SJCRH30 (cell line): ENCODE data around the gene LENG1. TPM values are rescaled to one million over a fixed set of nuclear protein-coding genes. Genes with fewer than 3 reads are reported as not detected.
A peak's percentile ranks its signal among the peaks of the same experiment; 100 is the strongest.

Source experiments
- DNase-seq, 2 experiments: peaks; one replicate each; pipeline ENCODE4 v3.0.0-alpha.2; 2015 to 2020
- H3K27ac ChIP-seq: fragments of 250-450 bp; sonication (Bioruptor Pico); 2 replicates; pipeline ENCODE4 v1.5.1; 2020; ENCODE audit warnings: mild to moderate bottlenecking, moderate library complexity
- H3K27me3 ChIP-seq: fragments of 250-450 bp; sonication (Bioruptor Pico); 2 replicates; pipeline ENCODE4 v1.5.1; 2020; ENCODE audit warnings: mild to moderate bottlenecking, moderate library complexity
- H3K36me3 ChIP-seq: fragments of 250-450 bp; sonication (Bioruptor Pico); 2 replicates; pipeline ENCODE4 v1.5.1; 2020; ENCODE audit warnings: mild to moderate bottlenecking, moderate library complexity
- H3K4me1 ChIP-seq: fragments of 250-450 bp; sonication (Bioruptor Pico); 2 replicates; pipeline ENCODE4 v1.5.1; 2020; ENCODE audit warnings: mild to moderate bottlenecking, moderate library complexity
- H3K4me3 ChIP-seq: fragments of 250-450 bp; sonication (Bioruptor Pico); 2 replicates; pipeline ENCODE4 v1.5.1; 2020; ENCODE audit warnings: mild to moderate bottlenecking, moderate library complexity
- H3K9me3 ChIP-seq: fragments of 250-450 bp; sonication (Bioruptor Pico); replicated peaks from 2 replicates; pipeline ENCODE4 v1.5.1; 2020; ENCODE audit warnings: mild to moderate bottlenecking, moderate library complexity
- total RNA-seq: library from RNA; depleted of rRNA; stranded (reverse); fragments of >200 nt; shearing (Covaris generic); gene quantifications from 2 replicates; pipeline ENCODE4 v1.2.3, GENCODE V29; 2014

LENG1 gene
- total RNA-seq, 1 experiment from 2014 or later: 5.6 TPM

- Histone ChIP-seq H3K36me3 (peaks cover 17% of the 10 kb centered on the region), H3K4me1 (no peaks in the 10 kb centered on the region), H3K9me3 (no peaks in the 10 kb centered on the region), H3K27ac (no peak overlapping the region), H3K4me3 (no peak overlapping the region), H3K27me3 (no peaks in the 10 kb centered on the region)
- no peak for DNase-seq
Observed at GRCh38 chr19:54128796-54129616, 30.5 kb downstream of the LENG1 start.

DNA sequence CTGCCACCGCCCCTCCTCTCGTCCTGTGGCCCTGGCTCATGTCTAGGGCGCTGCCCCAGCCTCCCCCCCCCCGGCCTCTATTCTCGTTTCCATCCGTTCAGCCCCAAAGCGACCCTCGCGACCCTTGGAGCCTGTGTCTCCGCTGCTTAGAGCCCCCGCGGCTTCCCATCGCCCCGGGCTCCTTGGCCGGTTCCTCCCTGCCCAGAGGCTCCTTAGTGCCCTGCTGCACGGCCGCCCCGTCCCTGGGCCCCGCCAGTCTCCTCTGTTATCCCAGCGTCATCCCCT lies 31.1 kb downstream of the LENG1 start:
- no peak overlapping the region for H3K4me3 ChIP-seq
- no peak overlapping the region for H3K27ac ChIP-seq
- DNase-seq: no peak
- H3K4me1 ChIP-seq: no peaks in the 10 kb centered on the region
- H3K27me3 ChIP-seq: no peaks in the 10 kb centered on the region
- no peaks in the 10 kb centered on the region for H3K9me3 ChIP-seq
- peaks cover 17% of the 10 kb centered on the region for H3K36me3 ChIP-seq

DNA sequence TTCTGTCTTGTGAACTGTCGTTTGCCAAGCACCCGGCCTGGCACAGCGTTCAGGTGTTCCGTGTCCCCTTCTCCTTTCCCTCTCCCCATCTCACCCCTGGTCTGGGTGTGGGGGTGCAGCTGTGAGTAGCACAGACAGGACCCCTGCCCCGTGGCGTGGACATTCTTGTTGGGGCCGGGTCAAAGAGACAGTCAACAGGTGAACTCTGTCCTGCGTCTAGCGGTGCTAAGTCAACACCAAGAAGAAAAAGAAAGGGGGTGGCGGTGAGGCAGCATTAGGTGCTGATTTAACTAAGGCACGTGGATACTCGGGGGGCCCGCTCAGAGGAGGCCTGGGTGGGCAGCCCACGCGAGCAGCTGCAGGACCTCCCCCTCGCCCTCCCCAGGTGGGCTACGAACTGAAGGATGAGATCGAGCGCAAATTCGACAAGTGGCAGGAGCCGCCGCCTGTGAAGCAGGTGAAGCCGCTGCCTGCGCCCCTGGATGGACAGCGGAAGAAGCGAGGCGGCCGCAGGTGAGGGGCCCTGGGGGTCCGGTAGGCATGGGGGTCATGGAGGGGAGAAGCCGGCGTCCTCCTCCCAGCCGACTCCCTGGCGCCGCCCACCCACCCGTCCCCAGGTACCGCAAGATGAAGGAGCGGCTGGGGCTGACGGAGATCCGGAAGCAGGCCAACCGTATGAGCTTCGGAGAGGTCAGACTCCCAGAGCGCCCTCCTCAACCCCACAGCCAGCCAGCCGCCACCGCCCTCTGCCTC lies 31.7 kb downstream of the LENG1 start:
- no peaks in the 10 kb centered on the region for H3K27me3 ChIP-seq
- no peak for DNase-seq
- H3K27ac ChIP-seq: no peak overlapping the region
- H3K4me3 ChIP-seq: no peak overlapping the region
- peaks cover 17% of the 10 kb centered on the region for H3K36me3 ChIP-seq
- H3K9me3 ChIP-seq: no peaks in the 10 kb centered on the region
- H3K4me1 ChIP-seq: no peaks in the 10 kb centered on the region

- H3K27me3 ChIP-seq: no peaks in the 10 kb centered on the region
- no peak for DNase-seq
- H3K36me3 ChIP-seq: peaks cover 19% of the 10 kb centered on the region
- H3K4me3 ChIP-seq: no peak overlapping the region
- H3K27ac ChIP-seq: no peak overlapping the region
- H3K4me1 ChIP-seq: no peaks in the 10 kb centered on the region
- no peaks in the 10 kb centered on the region for H3K9me3 ChIP-seq
Observed at GRCh38 chr19:54125713-54126112, 33.8 kb downstream of the LENG1 start.

- Histone ChIP-seq H3K9me3 (no peaks in the 10 kb centered on the region), H3K27ac (no peak overlapping the region), H3K27me3 (no peaks in the 10 kb centered on the region), H3K36me3 (peaks cover 23% of the 10 kb centered on the region), H3K4me3 (no peak overlapping the region), H3K4me1 (no peaks in the 10 kb centered on the region)
- no peak for DNase-seq
Observed at GRCh38 chr19:54124393-54124792, 35.1 kb downstream of the LENG1 start.

DNA sequence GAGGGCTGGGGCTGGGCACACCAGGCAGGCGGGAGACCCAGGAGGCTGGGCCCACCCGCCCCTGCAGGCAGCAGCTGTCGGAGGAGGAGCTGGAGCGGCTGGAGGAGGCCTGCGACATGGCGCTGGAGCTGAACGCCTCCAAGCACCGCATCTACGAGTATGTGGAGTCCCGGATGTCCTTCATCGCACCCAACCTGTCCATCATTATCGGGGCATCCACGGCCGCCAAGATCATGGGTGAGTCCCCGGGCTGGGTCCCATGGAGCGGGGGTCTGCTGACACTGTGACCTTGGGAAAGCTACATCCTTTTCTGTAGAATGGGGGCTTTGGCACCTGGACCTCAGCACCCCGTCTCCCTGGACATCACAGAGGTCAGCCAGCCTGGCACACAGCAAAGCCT lies 35.8 kb downstream of the LENG1 start:
- no peaks in the 10 kb centered on the region for H3K9me3 ChIP-seq
- H3K27ac ChIP-seq: no peak overlapping the region
- peaks cover 23% of the 10 kb centered on the region for H3K36me3 ChIP-seq
- H3K27me3 ChIP-seq: no peaks in the 10 kb centered on the region
- no peaks in the 10 kb centered on the region for H3K4me1 ChIP-seq
- no peak for DNase-seq
- no peak overlapping the region for H3K4me3 ChIP-seq

DNA sequence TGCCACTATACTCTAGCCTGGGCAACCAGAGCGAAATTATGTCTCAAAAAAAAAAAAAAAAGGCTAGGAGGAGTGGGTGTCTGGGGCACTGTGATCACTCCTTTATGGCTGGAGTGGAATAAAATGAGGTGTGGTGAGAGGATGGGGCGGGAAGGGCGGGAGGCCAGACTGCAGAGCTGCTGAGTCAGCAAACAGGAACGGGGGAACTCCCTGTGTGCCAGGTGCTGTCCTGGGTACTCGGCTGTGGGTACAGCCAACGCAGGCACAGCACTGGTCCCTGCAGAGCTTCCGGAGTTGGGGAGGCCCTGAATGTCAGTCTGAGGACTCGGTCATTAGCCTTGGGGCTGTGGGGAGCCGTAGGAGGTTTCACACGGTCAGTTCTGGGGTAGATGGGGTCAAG lies 38.3 kb downstream of the LENG1 start:
- DNase-seq: no peak
- Histone ChIP-seq H3K9me3 (no peaks in the 10 kb centered on the region), H3K4me1 (peaks cover 3% of the 10 kb centered on the region; the same call in 1 of the 2 replicates), H3K27ac (no peak overlapping the region), H3K27me3 (no peaks in the 10 kb centered on the region), H3K36me3 (peaks cover 20% of the 10 kb centered on the region), H3K4me3 (no peak overlapping the region)

DNA sequence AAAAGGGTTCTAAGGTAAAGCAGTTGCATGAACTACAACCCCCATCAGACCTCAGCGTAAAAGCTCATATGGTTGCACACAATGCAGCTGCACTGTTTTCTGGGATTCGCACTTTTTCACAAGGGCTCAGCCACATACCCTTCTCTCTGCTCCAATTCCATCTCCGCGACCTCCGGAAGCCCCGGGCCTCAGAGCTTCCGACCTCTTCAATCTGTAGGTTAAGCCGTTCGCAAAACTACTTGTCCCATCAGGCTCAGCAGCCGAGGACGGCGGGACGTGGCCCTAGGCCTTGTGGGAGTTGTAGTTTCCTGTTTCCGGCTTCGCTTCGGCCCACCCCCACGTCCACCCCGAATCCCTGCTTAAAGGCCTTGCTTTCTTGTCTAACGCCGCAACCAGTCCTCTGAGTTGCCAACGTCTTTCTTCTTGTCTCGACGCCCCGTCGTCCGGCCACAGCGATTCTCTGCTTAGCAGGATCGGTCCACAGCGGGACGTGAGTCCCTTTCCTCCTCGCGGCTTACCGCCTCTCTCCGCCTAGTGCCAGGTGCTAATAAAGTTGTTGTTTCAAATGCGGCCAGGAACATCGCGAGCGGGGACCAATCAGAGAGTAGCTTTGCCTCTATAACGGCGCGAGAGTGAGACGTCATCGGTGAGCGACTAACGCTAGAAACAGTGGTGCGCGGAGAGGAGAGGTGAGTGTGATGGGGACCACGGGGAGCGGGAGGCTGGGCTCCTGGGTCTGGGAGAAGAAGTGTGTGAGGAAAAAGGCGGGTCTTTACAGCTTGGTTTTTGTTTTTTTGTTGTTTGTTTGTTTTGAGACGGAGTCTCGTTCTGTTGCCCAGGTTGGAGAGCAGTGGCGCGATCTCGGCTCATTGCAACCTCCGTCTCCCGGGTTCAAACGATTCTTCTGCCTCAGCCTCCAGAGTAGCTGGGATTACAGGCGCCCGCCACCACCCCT lies 44.1 kb downstream of the LENG1 start, which contains the start of the genes PRPF31 and TFPT:
Gene PRPF31 (plus strand): TSS at position 646 of the 955 bp plus-strand sequence. CDS start 2,525 bp downstream, outside the sequence.
Gene TFPT (minus strand): TSS at position 549 of the 955 bp plus-strand sequence. CDS start 388 bp downstream, at position 161.
- peaks cover 3% of the 10 kb centered on the region; the same call in 1 of the 2 replicates for H3K4me1 ChIP-seq
- peak within 1 kb of the TSS; percentile 72 for H3K27ac ChIP-seq
- peak within 1 kb of the TSS; percentile 69 for H3K4me3 ChIP-seq
- peaks cover 12% of the 10 kb centered on the region; the same call in 1 of the 2 replicates for H3K36me3 ChIP-seq
- H3K27me3 ChIP-seq: no peaks in the 10 kb centered on the region
- peak; percentile 96 to 99 for DNase-seq
- no peaks in the 10 kb centered on the region for H3K9me3 ChIP-seq

DNA sequence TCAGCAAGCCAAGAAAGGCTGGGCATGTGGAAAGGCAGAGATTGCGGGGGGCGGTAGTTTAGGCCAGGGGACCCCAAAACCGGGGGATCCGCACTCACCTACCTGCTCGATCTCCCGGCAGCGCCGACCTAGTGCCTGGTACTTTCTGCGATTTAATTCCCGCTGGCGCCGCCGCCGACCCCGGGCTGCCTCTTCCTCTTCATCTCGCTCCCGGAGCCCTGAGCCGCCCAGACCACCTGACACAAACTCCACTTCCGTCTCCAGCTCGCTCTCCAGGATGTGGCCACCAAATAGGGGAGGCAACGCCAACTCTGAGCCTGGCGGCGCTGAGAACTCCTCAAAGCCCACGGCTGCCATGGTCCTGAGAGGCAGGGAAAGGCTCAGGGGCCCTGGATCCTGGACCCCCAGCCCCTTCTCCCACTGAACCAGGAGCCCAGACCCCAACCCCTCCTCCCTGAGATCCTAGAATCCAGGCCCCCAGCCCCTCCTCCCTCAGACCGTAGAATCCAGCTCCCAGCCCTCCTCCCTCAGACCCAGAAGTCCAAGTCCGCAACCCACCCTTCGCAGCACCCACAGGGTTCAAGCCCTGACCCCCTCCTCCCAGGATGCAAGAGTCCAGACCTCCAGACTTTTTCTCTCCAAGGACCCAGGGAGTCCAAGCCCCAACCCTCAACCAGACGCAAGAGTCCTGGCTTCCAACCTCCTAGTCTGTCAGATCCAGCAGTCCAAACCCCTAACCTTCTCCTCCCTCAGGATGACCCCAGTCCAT lies 45.0 kb downstream of the LENG1 start:
- peak overlapping the region; percentile 69 for H3K4me3 ChIP-seq
- peaks cover 8% of the 10 kb centered on the region; the same call in 1 of the 2 replicates for H3K36me3 ChIP-seq
- H3K27ac ChIP-seq: no peak overlapping the region; the same call in 1 of the 2 replicates
- no peaks in the 10 kb centered on the region for H3K9me3 ChIP-seq
- no peak for DNase-seq
- peaks cover 3% of the 10 kb centered on the region; the same call in 1 of the 2 replicates for H3K4me1 ChIP-seq
- no peaks in the 10 kb centered on the region for H3K27me3 ChIP-seq

- Histone ChIP-seq H3K4me1 (no peaks in the 10 kb centered on the region), H3K27ac (no peak overlapping the region), H3K9me3 (no peaks in the 10 kb centered on the region), H3K36me3 (peaks cover 18% of the 10 kb centered on the region; the same call in 1 of the 2 replicates), H3K27me3 (no peaks in the 10 kb centered on the region), H3K4me3 (no peak overlapping the region)
- DNase-seq: no peak
Observed at GRCh38 chr19:54109651-54110050, 49.9 kb downstream of the LENG1 start.

DNA sequence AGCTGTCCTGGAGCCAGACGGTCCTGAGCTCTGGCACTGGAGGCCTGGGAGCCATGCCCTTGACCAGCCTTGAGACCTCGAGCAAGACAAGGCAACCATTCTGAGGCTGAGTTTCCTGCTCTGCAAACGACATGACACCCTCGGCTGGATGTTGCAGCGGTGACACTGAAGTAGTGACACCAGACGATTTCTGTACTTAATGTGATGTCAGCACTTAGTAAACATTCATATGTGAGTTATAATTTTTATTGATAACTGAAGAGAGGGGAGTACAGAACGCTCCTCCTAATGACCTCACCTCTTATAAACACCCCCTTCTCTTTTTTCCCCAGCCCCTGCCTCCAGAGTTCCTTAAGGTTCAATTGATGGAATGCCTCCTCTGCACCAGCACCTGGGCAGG lies 51.0 kb downstream of the LENG1 start:
- H3K4me1 ChIP-seq: no peaks in the 10 kb centered on the region
- DNase-seq: no peak
- H3K36me3 ChIP-seq: peaks cover 15% of the 10 kb centered on the region; the same call in 1 of the 2 replicates
- H3K27ac ChIP-seq: no peak overlapping the region
- no peak overlapping the region for H3K4me3 ChIP-seq
- H3K27me3 ChIP-seq: no peaks in the 10 kb centered on the region
- no peaks in the 10 kb centered on the region for H3K9me3 ChIP-seq

- no peak overlapping the region for H3K27ac ChIP-seq
- H3K4me3 ChIP-seq: no peak overlapping the region
- H3K27me3 ChIP-seq: no peaks in the 10 kb centered on the region
- H3K36me3 ChIP-seq: peaks cover 15% of the 10 kb centered on the region; the same call in 1 of the 2 replicates
- no peaks in the 10 kb centered on the region for H3K4me1 ChIP-seq
- DNase-seq: no peak
- H3K9me3 ChIP-seq: no peaks in the 10 kb centered on the region
Observed at GRCh38 chr19:54107876-54108490, 51.5 kb downstream of the LENG1 start.

DNA sequence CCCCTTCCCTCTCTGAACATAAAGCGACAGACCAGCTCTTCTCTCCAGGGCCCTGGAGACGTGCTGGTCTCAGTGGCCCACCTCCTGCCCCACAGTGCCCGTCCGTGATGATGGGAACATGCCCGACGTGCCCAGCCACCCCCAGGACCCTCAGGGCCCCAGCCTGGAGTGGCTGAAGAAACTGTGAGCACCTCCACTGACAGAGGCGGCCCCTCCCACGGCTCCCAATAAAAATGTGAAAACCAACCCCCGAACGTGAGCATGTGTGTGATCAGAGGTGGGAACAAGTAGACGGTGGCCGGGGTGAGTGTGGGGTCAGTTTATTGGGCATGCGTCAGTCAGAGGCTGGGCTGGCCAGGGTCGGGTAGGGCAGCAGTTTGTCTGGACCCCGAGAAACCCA lies 52.8 kb downstream of the LENG1 start:
- H3K4me1 ChIP-seq: no peaks in the 10 kb centered on the region
- H3K27me3 ChIP-seq: no peaks in the 10 kb centered on the region
- H3K4me3 ChIP-seq: no peak overlapping the region
- no peaks in the 10 kb centered on the region for H3K9me3 ChIP-seq
- no peak for DNase-seq
- H3K36me3 ChIP-seq: peaks cover 15% of the 10 kb centered on the region; the same call in 1 of the 2 replicates
- H3K27ac ChIP-seq: no peak overlapping the region
